ENCODE results near the gene TMEM134. TPM values are rescaled to one million over a fixed set of nuclear protein-coding genes. Genes with fewer than 3 reads are reported as not detected.

Gene TMEM134
- polyA plus RNA-seq, 4 donors = 70.3 to 119 (median 71.2) TPM

DNA sequence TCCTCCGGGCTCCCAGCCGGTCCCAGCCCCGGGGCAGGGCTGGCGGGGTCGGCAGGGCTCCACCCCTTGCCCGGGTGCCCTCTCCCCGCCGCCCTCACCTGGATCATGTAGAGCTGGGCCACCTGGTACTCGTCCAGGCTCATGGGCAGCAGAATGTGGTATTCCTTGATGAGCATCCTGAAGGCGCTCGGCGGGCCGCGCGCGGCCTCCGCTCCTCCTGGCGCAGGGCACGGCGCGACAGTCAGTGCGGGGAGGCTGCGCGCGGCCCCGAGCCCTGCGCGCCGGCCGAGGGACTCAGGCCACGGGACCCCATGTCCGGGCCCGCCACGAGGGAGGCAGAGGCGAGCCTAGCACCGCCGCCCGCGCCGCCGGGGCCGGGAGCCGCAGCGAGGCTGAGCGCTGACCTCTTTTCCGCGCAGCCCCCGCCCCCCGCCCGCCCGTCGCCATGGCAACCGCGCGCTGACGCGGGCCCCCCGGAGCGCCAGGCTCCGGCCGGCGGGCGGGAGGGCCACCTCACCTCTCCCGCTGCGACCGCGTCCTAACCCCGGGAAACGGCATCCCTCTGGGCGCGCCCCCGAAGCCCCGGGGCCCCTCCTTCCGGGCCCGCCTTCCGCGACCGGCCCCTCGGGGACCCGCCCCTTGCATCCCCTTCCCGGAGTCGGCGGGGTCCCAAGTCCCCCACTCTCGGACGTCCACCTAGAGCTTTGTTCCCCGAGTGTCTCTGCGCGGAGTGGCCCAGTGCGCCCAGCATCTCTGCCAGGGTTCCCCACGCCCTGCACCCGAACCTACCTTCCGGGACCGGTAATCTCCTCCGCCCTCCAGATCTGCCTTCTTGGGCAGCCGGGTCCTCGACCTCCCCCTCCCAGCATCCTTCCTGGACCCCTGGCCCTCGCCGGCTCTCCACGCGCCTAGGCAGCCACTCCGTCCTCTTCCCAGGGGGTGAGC lies 35.2 kb upstream of the TMEM134 start:
- Histone ChIP-seq H3K27me3 (ENCODE audit: control insufficient read depth in 3 of 3, insufficient read depth in 3 of 3, low read length in 3 of 3) (no peaks in the 10 kb centered on the region), H3K36me3 (ENCODE audit: control insufficient read depth in 3 of 3, insufficient read depth in 2 of 3, low read depth in 1 of 3, low read length in 3 of 3) (peaks cover 0 to 55% (median 3%) of the 10 kb centered on the region in 3 donors), H3K4me3 (ENCODE audit: low read depth in 1 of 3, low read length in 3 of 3) (peak overlapping the region; percentile 68 to 86 (median 68)), H3K4me1 (ENCODE audit: control insufficient read depth in 3 of 3, insufficient read depth in 2 of 3, low read depth in 1 of 3, low read length in 2 of 3) (peaks cover 0 to 46% (median 8%) of the 10 kb centered on the region in 3 donors), H3K9me3 (ENCODE audit: control insufficient read depth in 2 of 2, insufficient read depth in 1 of 2, low read depth in 1 of 2, low read length in 1 of 2) (no peaks in the 10 kb centered on the region), H3K27ac (ENCODE audit: low read depth in 1 of 3, low read length in 2 of 3) (peak overlapping the region; percentile 95 to 100 (median 97))
- DNase-seq (peak; percentile 44 to 64), FAIRE-seq (no peak)
- 1 to 2% (median 2%) methylated on average over 74 to 101 of the region's 101 CpGs for WGBS, 3 donors

DNA sequence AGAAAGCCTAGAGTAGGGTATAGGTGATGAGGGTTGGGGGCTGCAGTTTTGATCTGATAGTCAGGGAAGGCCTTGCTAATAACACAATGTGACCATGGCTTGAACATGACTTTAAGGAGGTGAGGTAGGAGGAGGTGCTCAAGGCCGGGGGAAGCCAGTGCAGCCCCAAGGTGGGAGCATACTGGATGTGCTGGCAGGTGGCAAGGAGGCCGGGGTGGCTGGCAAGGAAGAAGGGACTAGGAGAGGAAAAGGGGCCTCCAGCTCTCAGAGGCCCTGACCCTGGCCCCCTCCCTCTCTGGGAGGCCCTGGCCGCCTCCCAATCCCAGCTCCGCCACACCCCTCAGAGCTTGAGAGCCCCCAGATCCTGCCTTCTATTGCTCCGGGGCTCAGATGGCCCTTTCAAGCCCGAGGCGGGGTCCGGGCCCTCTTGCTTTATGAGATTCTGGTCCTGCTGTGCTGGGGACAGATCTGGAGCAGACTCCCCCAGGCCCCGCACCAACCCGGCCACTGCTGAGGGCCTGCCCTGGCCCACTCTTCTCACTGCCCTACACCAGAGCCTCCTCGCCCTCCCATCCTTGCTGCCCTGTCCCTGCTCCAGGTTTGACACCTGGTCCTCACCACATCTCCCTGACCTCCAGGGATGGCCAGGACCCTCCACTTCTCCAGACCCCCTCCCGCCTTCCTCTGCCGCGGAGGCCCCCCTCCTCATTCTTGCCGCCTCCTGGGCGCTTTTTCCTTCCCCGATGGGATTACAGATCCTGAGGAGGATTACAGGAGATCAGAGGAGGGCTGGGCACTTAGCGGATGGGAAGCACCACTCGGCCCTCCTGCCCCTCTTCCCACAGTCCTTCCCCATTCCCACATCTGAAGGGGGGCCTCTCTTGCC lies 34.3 kb upstream of the TMEM134 start:
- Histone ChIP-seq H3K27ac (ENCODE audit: low read depth in 1 of 3, low read length in 2 of 3) (no peak overlapping the region), H3K4me1 (ENCODE audit: control insufficient read depth in 3 of 3, insufficient read depth in 2 of 3, low read depth in 1 of 3, low read length in 2 of 3) (peaks cover 0 to 39% (median 8%) of the 10 kb centered on the region in 3 donors), H3K9me3 (ENCODE audit: control insufficient read depth in 2 of 2, insufficient read depth in 1 of 2, low read depth in 1 of 2, low read length in 1 of 2) (no peaks in the 10 kb centered on the region), H3K4me3 (ENCODE audit: low read depth in 1 of 3, low read length in 3 of 3) (peak overlapping the region; percentile 50 to 86 (median 68)), H3K36me3 (ENCODE audit: control insufficient read depth in 3 of 3, insufficient read depth in 2 of 3, low read depth in 1 of 3, low read length in 3 of 3) (peaks cover 0 to 64% (median 4%) of the 10 kb centered on the region in 3 donors), H3K27me3 (ENCODE audit: control insufficient read depth in 3 of 3, insufficient read depth in 3 of 3, low read length in 3 of 3) (no peaks in the 10 kb centered on the region)
- FAIRE-seq = no peak
- DNase-seq = no peak
- 80 to 85% (median 81%) methylated on average over 16 to 19 of the region's 19 CpGs for WGBS, 3 donors

DNA sequence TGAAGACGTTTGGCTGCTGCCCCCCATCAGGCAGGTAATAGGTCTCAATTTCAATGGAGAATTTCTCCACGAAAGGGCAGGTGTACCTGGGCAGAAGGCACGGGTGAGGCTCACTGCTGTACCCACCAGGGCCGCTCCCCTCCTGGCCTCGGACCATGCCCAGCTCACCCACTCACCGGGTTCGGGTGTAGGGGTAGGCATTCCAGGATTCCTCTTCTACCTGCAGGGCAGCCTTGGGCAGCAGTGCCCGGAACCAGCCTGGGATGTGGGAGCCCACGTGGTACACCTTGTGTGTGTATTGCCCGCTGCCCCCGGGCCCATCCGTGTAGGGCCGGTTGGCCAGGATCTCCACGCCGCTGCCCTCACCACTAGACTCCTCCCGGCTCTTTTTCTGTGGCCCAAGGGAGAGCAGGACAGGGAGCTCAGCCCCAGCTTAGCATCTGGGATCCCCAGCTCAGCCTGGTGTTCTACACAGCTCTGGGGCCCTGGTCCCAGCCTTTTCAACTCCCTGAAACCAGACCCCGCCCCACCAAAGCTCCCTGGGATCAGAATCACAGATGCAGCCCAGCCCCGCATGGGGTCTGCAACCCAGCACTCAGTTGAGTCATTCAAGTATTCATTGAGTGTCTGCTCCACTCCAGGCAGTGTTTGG lies 33.4 kb upstream of the TMEM134 start:
- 96 to 98% (median 96%) methylated on average over 17 to 18 of the region's 18 CpGs for WGBS, 3 donors
- DNase-seq (no peak), FAIRE-seq (no peak)
- Histone ChIP-seq H3K4me3 (ENCODE audit: low read depth in 1 of 3, low read length in 3 of 3) (no peak overlapping the region), H3K27me3 (ENCODE audit: control insufficient read depth in 3 of 3, insufficient read depth in 3 of 3, low read length in 3 of 3) (no peaks in the 10 kb centered on the region), H3K4me1 (ENCODE audit: control insufficient read depth in 3 of 3, insufficient read depth in 2 of 3, low read depth in 1 of 3, low read length in 2 of 3) (peaks cover 0 to 37% (median 8%) of the 10 kb centered on the region in 3 donors), H3K9me3 (ENCODE audit: control insufficient read depth in 2 of 2, insufficient read depth in 1 of 2, low read depth in 1 of 2, low read length in 1 of 2) (no peaks in the 10 kb centered on the region), H3K36me3 (ENCODE audit: control insufficient read depth in 3 of 3, insufficient read depth in 2 of 3, low read depth in 1 of 3, low read length in 3 of 3) (peaks cover 0 to 71% (median 11%) of the 10 kb centered on the region in 3 donors), H3K27ac (ENCODE audit: low read depth in 1 of 3, low read length in 2 of 3) (no peak overlapping the region)

DNA sequence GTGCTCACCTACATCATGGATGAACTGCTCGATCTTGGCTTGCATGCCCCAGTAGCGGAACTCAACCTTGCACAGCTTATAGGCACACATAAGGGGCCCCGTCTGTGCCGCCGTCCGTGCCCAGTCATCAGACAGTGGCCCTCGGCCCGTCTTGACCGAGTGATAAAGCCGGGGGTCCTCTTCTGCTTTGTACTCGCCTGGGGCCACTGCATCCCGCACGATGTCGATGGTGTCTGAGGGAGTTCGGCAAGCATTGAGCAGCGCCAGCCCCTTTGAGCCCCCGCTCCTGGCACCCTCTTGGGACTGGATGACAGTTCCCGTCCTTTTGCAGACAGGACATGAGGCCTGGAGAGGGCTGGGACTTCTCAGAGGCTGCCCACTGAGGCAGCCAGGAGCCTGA lies 32.8 kb upstream of the TMEM134 start:
- H3K36me3 ChIP-seq (ENCODE audit: control insufficient read depth in 3 of 3, insufficient read depth in 2 of 3, low read depth in 1 of 3, low read length in 3 of 3) = peaks cover 0 to 71% (median 11%) of the 10 kb centered on the region in 3 donors
- 98 to 99% (median 98%) methylated on average over 18 of the region's 18 CpGs for WGBS, 3 donors
- H3K9me3 ChIP-seq (ENCODE audit: control insufficient read depth in 2 of 2, insufficient read depth in 1 of 2, low read depth in 1 of 2, low read length in 1 of 2) = no peaks in the 10 kb centered on the region
- no peak overlapping the region for H3K27ac ChIP-seq (ENCODE audit: low read depth in 1 of 3, low read length in 2 of 3)
- DNase-seq = no peak
- H3K4me3 ChIP-seq (ENCODE audit: low read depth in 1 of 3, low read length in 3 of 3) = no peak overlapping the region
- no peak for FAIRE-seq
- H3K27me3 ChIP-seq (ENCODE audit: control insufficient read depth in 3 of 3, insufficient read depth in 3 of 3, low read length in 3 of 3) = no peaks in the 10 kb centered on the region
- peaks cover 0 to 31% (median 2%) of the 10 kb centered on the region in 3 donors for H3K4me1 ChIP-seq (ENCODE audit: control insufficient read depth in 3 of 3, insufficient read depth in 2 of 3, low read depth in 1 of 3, low read length in 2 of 3)

DNA sequence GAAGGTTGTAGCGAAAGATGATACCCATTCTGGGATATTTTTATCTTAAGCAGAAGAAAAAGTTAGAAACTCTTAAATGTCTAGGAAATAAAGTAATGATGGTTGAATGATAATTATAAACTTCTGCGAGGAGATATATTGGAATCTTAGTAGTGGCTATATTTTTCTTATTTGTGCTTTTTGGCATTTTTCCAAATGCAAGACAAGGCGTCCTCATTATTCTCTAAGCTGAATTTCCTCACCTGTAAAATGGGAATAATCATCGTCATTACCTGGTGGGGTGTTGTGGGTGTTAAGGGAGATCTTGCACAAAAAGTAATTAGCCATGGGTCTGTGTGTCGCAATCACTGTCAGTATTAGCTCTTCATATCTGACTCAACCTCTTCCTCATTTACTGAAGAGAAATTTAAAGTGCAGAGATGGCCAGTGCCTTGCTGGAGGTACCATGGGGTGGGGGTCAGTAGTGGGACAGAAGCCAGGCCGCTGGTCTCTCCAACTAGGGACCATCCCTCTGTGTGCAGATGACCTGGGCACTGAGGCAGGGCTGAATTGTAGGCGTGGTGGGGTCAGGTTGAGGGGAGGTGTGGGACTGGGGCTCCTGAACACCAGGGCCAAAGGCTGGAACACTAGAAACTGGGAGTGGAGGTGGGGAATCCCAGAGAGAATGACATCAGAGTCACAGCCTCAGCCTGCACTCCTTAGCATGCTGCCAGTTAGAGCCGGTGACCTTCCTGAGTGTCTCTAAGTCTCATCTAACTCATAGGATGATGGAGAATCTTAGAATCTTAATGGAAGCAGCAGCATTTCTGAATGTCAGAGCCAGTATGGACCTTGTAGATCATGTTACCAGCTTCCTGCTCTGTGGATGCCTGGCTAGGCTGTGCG lies 32.0 kb upstream of the TMEM134 start:
- Histone ChIP-seq H3K4me1 (ENCODE audit: control insufficient read depth in 3 of 3, insufficient read depth in 2 of 3, low read depth in 1 of 3, low read length in 2 of 3) (peaks cover 0 to 24% (median 2%) of the 10 kb centered on the region in 3 donors), H3K27me3 (ENCODE audit: control insufficient read depth in 3 of 3, insufficient read depth in 3 of 3, low read length in 3 of 3) (no peaks in the 10 kb centered on the region), H3K9me3 (ENCODE audit: control insufficient read depth in 2 of 2, insufficient read depth in 1 of 2, low read depth in 1 of 2, low read length in 1 of 2) (no peaks in the 10 kb centered on the region), H3K27ac (ENCODE audit: low read depth in 1 of 3, low read length in 2 of 3) (no peak overlapping the region), H3K4me3 (ENCODE audit: low read depth in 1 of 3, low read length in 3 of 3) (no peak overlapping the region), H3K36me3 (ENCODE audit: control insufficient read depth in 3 of 3, insufficient read depth in 2 of 3, low read depth in 1 of 3, low read length in 3 of 3) (peaks cover 0 to 71% (median 11%) of the 10 kb centered on the region in 3 donors)
- FAIRE-seq (no peak), DNase-seq (no peak)
- WGBS, 3 donors = 93 to 96% (median 94%) methylated on average over 9 of the region's 9 CpGs

DNA sequence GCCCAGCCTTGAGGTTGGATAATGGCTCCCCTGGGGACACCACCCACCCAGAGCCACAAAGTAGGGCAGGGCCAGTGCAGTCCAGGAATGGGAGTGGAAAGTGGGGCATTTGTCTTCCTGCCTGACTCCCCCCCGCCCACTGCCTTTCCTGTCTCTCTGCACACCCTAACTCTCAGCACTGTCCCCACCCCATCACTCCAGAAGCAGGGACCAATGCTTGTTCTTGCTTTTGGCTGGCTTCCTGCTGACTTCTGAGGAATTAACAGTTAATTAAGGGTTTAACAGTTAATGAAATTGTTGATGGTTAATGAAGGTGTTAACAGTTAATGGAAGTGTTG lies 31.4 kb upstream of the TMEM134 start:
- DNase-seq = no peak
- no peak for FAIRE-seq
- Histone ChIP-seq H3K4me1 (ENCODE audit: control insufficient read depth in 3 of 3, insufficient read depth in 2 of 3, low read depth in 1 of 3, low read length in 2 of 3) (peaks cover 0 to 19% (median 2%) of the 10 kb centered on the region in 3 donors), H3K27ac (ENCODE audit: low read depth in 1 of 3, low read length in 2 of 3) (no peak overlapping the region), H3K36me3 (ENCODE audit: control insufficient read depth in 3 of 3, insufficient read depth in 2 of 3, low read depth in 1 of 3, low read length in 3 of 3) (peaks cover 4 to 77% (median 11%) of the 10 kb centered on the region in 3 donors), H3K4me3 (ENCODE audit: low read depth in 1 of 3, low read length in 3 of 3) (no peak overlapping the region), H3K27me3 (ENCODE audit: control insufficient read depth in 3 of 3, insufficient read depth in 3 of 3, low read length in 3 of 3) (no peaks in the 10 kb centered on the region), H3K9me3 (ENCODE audit: control insufficient read depth in 2 of 2, insufficient read depth in 1 of 2, low read depth in 1 of 2, low read length in 1 of 2) (no peaks in the 10 kb centered on the region)
- 85 to 100% (median 92%) methylated on average over 1 of the region's 1 CpG for WGBS, 3 donors

DNA sequence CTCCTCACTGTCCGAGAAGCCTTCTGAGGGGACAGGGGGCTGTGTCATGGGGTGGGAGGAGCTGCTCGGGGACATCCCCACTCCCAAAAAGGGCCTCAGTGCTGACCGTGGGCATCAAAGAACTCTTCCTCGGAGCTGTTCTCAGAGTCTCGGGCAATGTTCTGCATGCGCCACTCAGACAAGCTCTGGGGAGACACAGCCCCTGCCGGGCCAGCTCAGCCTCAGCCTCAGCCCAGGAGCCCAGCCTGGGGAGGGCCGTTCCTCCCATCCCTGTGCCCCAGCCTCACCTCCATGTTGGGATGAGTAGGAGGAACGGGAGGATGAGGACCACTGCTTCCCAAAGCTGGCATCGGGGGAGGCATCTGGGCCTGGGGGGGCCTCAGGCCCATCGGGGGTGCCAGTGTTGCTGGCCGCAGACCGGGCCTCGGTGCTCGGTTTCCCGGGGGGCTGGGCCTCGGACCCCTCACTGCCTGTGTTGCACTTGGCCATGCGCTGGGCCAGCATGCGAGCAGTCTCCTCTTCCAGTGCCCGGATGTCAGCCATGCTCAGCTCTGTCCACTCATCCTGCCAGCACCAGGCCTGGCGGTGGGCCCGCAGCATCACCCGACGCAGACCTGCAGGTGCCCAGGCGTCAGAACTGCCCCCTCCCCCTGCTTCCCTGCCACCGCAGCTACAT lies 30.9 kb upstream of the TMEM134 start:
- Histone ChIP-seq H3K36me3 (ENCODE audit: control insufficient read depth in 3 of 3, insufficient read depth in 2 of 3, low read depth in 1 of 3, low read length in 3 of 3) (peaks cover 7 to 82% (median 11%) of the 10 kb centered on the region in 3 donors), H3K9me3 (ENCODE audit: control insufficient read depth in 2 of 2, insufficient read depth in 1 of 2, low read depth in 1 of 2, low read length in 1 of 2) (no peaks in the 10 kb centered on the region), H3K27me3 (ENCODE audit: control insufficient read depth in 3 of 3, insufficient read depth in 3 of 3, low read length in 3 of 3) (no peaks in the 10 kb centered on the region), H3K4me3 (ENCODE audit: low read depth in 1 of 3, low read length in 3 of 3) (no peak overlapping the region), H3K4me1 (ENCODE audit: control insufficient read depth in 3 of 3, insufficient read depth in 2 of 3, low read depth in 1 of 3, low read length in 2 of 3) (peaks cover 0 to 17% (median 2%) of the 10 kb centered on the region in 3 donors), H3K27ac (ENCODE audit: low read depth in 1 of 3, low read length in 2 of 3) (no peak overlapping the region)
- FAIRE-seq = no peak
- DNase-seq = no peak
- 96 to 97% (median 97%) methylated on average over 25 to 26 of the region's 26 CpGs for WGBS, 3 donors
